Esophagus muscularis mucosa (tissue), 4 donors: ENCODE measurements around the gene SLC6A19. TPM values are rescaled to one million over a fixed set of nuclear protein-coding genes. Genes with fewer than 3 reads are reported as not detected.

Experiments
- DNase-seq: peaks from one replicate; pipeline ENCODE4 v3.0.0-alpha.2; 2017; ENCODE audit errors: extremely low spot score
- H3K27ac ChIP-seq, 4 donors: fragments of 200-600 bp; sonication (generic); replicated peaks in 1 of 4; 1 replicate in 3 of 4; 2 replicates in 1 of 4; pipeline ENCODE4 v1.5.1; 2016 to 2019; ENCODE audit warnings: mild to moderate bottlenecking in 1 of 4
- H3K27me3 ChIP-seq, 4 donors: fragments of 200-600 bp; sonication (generic); one replicate each; pipeline versions ENCODE4 v1.5.1 to v1.6.0; 2016 to 2019
- H3K36me3 ChIP-seq, 4 donors: fragments of 200-600 bp; sonication (generic); one replicate each; pipeline ENCODE4 v1.5.1; 2016 to 2019
- H3K4me1 ChIP-seq, 4 donors: fragments of 200-600 bp; sonication (generic); one replicate each; pipeline ENCODE4 v1.5.1; 2016 to 2019
- H3K4me3 ChIP-seq, 4 donors: fragments of 200-600 bp; sonication (generic); 1 replicate in 2 of 4; 2 replicates in 2 of 4; pipeline ENCODE4 v1.5.1; 2016 to 2019; ENCODE audit warnings: mild to moderate bottlenecking in 4 of 4, moderate library complexity in 1 of 4
- H3K9me3 ChIP-seq, 4 donors: fragments of 200-600 bp; sonication (generic); 1 replicate in 3 of 4; 2 replicates in 1 of 4; pipeline ENCODE4 v1.5.1; 2016 to 2019
- EP300 ChIP-seq: sonication (generic); formaldehyde crosslinking; IDR thresholded peaks from one replicate; pipeline ENCODE4 v1.6.1; 2017; ENCODE audit warnings: antibody characterized with exemption
- POLR2A ChIP-seq: fragments of 450-650 bp; IDR thresholded peaks from one replicate; pipeline ENCODE4 v1.6.1; 2017; ENCODE audit warnings: antibody characterized with exemption, moderate library complexity, mild to moderate bottlenecking, low read depth
- POLR2AphosphoS5 ChIP-seq, 2 donors: sonication (generic); formaldehyde crosslinking; IDR thresholded peaks; one replicate each; pipeline ENCODE4 v1.6.1; 2017; ENCODE audit warnings: antibody characterized with exemption in 2 of 2
- whole genome bisulfite sequencing: methylation state at CpG from one replicate; pipeline ENCODE4 v1.1.5; 2018; 5-methylcytosine and 5-hydroxymethylcytosine counted together
- intact Hi-C: fragments of 100-400 bp; cut with DNase I; formaldehyde crosslinking; loops from one replicate; pipeline ENCODE4 v1.15.1; 2023
- total RNA-seq, 4 donors: library from RNA; depleted of rRNA; stranded (reverse); fragments of >200 nt; gene quantifications; one replicate each; pipeline versions ENCODE4 v1.1.0 to v1.2.1, GENCODE V29; 2016
- TF ChIP-seq, protein P1 (sequence below), 3 experiments: fragments of 200-600 bp in 2 of 3; fragments of 450-650 bp in 1 of 3; sonication (generic) in 2 of 3; IDR thresholded peaks; one replicate each; pipeline ENCODE4 v1.5.1; 2017 to 2019; ENCODE audit warnings: antibody characterized with exemption in 3 of 3, mild to moderate bottlenecking in 2 of 3, moderate library complexity in 1 of 3

SLC6A19 gene
- total RNA-seq, 4 donors from 2014 or later = not detected

DNA sequence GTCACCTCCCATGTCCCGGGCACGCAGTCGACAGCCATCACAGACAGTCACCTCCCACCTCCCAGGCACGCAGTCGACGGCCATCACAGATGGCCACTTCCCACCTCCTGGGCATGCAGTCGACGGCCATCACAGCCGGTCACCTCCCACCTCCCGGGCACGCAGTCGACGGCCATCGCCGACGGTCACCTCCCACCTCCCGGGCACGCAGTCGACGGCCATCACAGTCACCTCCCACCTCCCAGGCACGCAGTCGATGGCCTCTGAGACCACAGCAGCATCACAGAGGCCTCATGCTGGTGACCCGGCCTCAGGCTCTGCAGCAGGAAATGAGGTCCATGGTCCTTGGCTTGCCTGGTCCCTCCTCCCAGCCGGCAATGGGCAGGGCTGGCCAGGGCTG lies 5.5 kb upstream of the SLC6A19 start:
- Histone ChIP-seq H3K4me3 (no peak overlapping the region), H3K4me1 (no peaks in the 10 kb centered on the region), H3K27me3 (peaks cover 0 to 76% (median 2%) of the 10 kb centered on the region in 4 donors), H3K27ac (no peak overlapping the region), H3K36me3 (no peaks in the 10 kb centered on the region), H3K9me3 (no peaks in the 10 kb centered on the region)
- no peak for TF ChIP-seq POLR2A
- intact Hi-C loops = no loop called here
- DNase-seq = no peak
- WGBS = 70% methylated on average over 22 of the region's 24 CpGs

DNA sequence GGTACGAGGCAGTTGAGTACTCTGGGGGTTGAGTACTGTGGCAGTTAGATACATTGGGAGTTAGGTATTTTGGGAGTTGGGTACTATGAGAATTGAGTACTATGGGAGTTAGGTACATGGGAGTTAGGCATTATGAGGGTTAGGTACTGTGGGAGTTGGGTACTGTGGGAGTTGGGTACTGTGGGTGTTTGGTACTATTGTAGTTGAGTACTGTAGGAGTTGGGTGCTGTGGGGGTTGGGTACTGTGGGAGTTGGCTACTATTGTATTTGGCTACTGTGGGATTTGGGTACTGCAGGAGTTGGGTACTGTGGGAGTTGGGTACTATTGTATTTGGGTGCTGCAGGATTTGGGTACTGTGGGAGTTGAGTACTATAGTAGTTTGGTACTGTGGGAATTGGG lies 4.8 kb upstream of the SLC6A19 start:
- no peak overlapping the region for H3K4me3 ChIP-seq
- intact Hi-C loops = no loop called here
- H3K9me3 ChIP-seq = no peaks in the 10 kb centered on the region
- peaks cover 0 to 81% (median 2%) of the 10 kb centered on the region in 4 donors for H3K27me3 ChIP-seq
- no peak for DNase-seq
- no peaks in the 10 kb centered on the region for H3K36me3 ChIP-seq
- H3K27ac ChIP-seq = no peak overlapping the region
- H3K4me1 ChIP-seq = no peaks in the 10 kb centered on the region
- WGBS = 82% methylated on average over 1 of the region's 1 CpG
- TF ChIP-seq, protein P1, sequence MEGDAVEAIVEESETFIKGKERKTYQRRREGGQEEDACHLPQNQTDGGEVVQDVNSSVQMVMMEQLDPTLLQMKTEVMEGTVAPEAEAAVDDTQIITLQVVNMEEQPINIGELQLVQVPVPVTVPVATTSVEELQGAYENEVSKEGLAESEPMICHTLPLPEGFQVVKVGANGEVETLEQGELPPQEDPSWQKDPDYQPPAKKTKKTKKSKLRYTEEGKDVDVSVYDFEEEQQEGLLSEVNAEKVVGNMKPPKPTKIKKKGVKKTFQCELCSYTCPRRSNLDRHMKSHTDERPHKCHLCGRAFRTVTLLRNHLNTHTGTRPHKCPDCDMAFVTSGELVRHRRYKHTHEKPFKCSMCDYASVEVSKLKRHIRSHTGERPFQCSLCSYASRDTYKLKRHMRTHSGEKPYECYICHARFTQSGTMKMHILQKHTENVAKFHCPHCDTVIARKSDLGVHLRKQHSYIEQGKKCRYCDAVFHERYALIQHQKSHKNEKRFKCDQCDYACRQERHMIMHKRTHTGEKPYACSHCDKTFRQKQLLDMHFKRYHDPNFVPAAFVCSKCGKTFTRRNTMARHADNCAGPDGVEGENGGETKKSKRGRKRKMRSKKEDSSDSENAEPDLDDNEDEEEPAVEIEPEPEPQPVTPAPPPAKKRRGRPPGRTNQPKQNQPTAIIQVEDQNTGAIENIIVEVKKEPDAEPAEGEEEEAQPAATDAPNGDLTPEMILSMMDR (IDR thresholded peaks at IDR 0.05) = no peak
- TF ChIP-seq POLR2AphosphoS5 (IDR thresholded peaks at IDR 0.05) = no peak
- no peak for TF ChIP-seq EP300
- TF ChIP-seq POLR2A = no peak

DNA sequence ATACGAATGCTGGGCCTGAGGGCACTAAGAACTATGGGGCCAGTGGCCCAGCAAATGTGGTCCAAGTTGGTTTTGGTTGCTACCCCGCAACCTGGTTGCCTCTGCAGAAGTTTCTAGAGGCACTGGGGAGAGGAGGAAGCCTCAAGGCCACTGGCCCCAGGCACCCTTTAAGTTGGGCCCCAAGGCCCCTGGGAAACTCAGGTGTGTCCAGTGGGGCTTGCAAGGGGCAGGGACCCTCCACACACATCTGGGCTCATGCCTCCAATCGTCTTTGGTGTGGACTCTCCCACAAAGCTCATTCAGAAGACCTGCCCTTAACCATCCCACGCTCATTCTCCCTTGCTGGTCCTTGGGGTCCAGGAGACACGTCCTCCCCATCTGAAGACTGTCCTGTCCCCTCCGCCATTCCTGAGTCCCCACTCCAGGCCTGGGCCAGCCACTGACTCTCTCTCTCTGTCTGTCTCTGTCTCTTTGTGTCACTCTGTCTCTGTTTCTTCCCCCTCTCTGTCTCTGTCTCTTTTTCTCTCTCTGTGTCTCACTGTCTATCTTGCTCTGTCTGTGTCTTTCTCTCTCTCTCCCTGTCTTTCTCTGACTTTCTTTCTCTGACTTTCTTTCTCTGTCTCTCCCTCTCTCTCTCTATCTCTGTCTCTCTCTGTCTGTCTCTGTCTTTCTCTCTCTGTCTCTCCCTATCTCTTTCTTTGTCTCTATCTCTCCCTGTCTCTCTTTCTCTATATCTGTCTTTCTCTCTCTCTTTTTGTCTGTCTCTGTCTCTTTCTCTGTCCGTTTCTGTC lies 3.3 kb upstream of the SLC6A19 start:
- no peak for DNase-seq
- WGBS = 86% methylated on average over 6 of the region's 7 CpGs
- H3K36me3 ChIP-seq = no peaks in the 10 kb centered on the region
- no peak for TF ChIP-seq POLR2A
- no peak for TF ChIP-seq EP300
- no peak for TF ChIP-seq POLR2AphosphoS5 (IDR thresholded peaks at IDR 0.05)
- TF ChIP-seq, protein P1 (IDR thresholded peaks at IDR 0.05) = no peak
- intact Hi-C loops = no loop called here
- no peak overlapping the region for H3K27ac ChIP-seq
- H3K27me3 ChIP-seq = peaks cover 0 to 95% (median 2%) of the 10 kb centered on the region in 4 donors
- no peaks in the 10 kb centered on the region for H3K4me1 ChIP-seq
- H3K9me3 ChIP-seq = no peaks in the 10 kb centered on the region
- H3K4me3 ChIP-seq = no peak overlapping the region

DNA sequence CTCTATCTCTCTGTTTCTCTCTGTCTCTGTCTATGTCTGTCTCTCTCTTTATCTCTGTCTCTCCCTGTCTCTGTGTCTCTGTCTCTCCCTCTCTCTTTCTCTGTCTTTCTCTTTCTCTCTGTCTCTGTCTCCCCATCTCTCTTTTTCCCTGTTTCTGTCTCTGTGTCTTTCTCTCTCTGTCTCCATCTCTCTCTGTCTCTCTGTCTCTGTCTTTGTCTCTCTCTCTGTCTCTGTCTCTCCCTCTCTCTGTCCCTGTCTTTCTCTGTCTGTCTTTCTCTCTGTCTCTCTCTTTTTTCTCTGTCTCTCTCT lies 2.1 kb upstream of the SLC6A19 start:
- Histone ChIP-seq H3K27me3 (peaks cover 0 to 98% (median 2%) of the 10 kb centered on the region in 4 donors), H3K9me3 (no peaks in the 10 kb centered on the region), H3K27ac (no peak overlapping the region), H3K36me3 (no peaks in the 10 kb centered on the region), H3K4me1 (no peaks in the 10 kb centered on the region), H3K4me3 (no peak overlapping the region)
- intact Hi-C loops = no loop called here
- DNase-seq = no peak
- no peak for TF ChIP-seq POLR2A
- TF ChIP-seq, protein P1 (IDR thresholded peaks at IDR 0.05) = no peak
- no peak for TF ChIP-seq POLR2AphosphoS5 (IDR thresholded peaks at IDR 0.05)
- TF ChIP-seq EP300 = no peak

DNA sequence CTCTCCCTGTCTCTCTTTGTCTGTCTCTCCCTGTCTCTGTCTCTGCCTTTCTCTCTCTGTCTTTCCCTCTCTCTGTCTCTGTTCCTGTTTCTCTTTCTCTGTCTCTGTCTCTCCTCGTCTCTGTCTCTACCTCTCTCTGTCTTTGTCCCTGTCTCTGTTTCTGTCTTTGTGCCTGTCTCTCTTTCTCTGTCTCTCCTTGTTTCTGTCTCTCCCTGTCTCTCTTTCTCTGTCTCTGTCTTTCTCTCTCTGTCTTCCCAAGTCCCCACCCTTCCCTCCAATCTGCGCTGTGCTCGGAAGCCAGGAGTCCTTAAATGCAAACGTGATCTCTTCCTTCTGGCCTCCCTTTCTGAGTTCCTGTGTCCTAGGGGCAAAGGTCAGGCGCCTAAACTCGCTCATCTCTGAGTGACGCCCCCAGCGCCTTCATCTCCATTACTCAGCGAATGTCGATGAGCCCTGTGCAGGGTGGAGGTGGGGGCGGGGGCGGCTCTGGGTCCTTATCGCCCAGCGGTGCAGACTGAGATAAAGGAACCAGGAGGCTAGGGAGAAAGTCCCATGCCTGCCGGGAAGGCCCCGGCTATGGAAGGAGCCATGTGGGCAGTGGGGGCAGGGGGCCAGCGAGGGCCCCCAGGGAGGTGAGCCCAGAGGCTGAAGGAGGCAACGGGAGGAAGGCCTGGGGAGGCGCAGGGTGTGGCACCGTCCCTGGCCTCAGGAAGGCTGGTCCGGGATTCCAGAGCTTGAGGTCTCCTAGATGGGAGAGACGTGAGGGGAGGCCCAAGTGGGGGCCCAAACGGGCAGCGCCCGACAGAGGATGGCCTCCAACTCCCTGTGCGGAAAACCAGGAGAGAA lies 1.5 kb upstream of the SLC6A19 start:
- no peaks in the 10 kb centered on the region for H3K9me3 ChIP-seq
- H3K36me3 ChIP-seq = no peaks in the 10 kb centered on the region
- no peak for DNase-seq
- no peak overlapping the region for H3K27ac ChIP-seq
- TF ChIP-seq, protein P1 (IDR thresholded peaks at IDR 0.05) = no peak
- H3K27me3 ChIP-seq = peaks cover 0 to 98% (median 2%) of the 10 kb centered on the region in 4 donors
- no peak overlapping the region for H3K4me3 ChIP-seq
- H3K4me1 ChIP-seq = no peaks in the 10 kb centered on the region
- intact Hi-C loops = no loop called here
- 50% methylated on average over 22 of the region's 26 CpGs for WGBS
